OCI-LY1 (cell line): Measurements from ENCODE around the gene RAF1.

ENCODE experiments used
- EZH2 ChIP-seq: fragments of 200-600 bp; sonication (generic), shearing (Covaris generic); IDR thresholded peaks from 2 replicates; pipeline ENCODE4 v1.8.0; 2017; ENCODE audit warnings: borderline replicate concordance, mixed run types, mild to moderate bottlenecking, antibody characterized with exemption, low read length, moderate library complexity, mixed read lengths
- TF ChIP-seq, protein P1 (sequence below): fragments of 200-600 bp; sonication (generic), shearing (Covaris generic); IDR thresholded peaks from 2 replicates; pipeline ENCODE4 v1.5.1; 2017; ENCODE audit warnings: mild to moderate bottlenecking, antibody characterized with exemption, low read length, moderate library complexity, mixed read lengths

DNA sequence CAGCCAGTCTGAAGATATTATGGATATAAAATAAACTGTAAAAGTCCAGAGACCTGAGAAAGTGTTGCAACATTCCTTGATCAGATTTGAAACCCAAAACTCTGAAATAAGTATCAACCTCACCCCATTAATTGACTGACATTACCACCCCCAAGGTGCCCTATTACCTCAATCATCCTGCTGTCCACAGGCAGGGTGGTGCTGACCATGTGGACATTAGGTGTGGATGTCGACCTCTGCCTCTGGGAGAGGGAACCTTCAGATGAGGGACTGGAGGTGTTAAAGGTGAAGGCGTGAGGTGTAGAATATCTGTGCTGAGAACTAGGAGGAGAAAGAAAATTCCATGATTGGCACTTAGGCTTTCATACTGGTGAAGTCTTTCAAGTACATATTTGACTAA is 59.9 kb downstream of the RAF1 start:
- TF ChIP-seq, protein P1, sequence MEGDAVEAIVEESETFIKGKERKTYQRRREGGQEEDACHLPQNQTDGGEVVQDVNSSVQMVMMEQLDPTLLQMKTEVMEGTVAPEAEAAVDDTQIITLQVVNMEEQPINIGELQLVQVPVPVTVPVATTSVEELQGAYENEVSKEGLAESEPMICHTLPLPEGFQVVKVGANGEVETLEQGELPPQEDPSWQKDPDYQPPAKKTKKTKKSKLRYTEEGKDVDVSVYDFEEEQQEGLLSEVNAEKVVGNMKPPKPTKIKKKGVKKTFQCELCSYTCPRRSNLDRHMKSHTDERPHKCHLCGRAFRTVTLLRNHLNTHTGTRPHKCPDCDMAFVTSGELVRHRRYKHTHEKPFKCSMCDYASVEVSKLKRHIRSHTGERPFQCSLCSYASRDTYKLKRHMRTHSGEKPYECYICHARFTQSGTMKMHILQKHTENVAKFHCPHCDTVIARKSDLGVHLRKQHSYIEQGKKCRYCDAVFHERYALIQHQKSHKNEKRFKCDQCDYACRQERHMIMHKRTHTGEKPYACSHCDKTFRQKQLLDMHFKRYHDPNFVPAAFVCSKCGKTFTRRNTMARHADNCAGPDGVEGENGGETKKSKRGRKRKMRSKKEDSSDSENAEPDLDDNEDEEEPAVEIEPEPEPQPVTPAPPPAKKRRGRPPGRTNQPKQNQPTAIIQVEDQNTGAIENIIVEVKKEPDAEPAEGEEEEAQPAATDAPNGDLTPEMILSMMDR: no peak
- no peak for TF ChIP-seq EZH2
